ENCODE data around the gene MDGA2.

Gene MDGA2

DNA sequence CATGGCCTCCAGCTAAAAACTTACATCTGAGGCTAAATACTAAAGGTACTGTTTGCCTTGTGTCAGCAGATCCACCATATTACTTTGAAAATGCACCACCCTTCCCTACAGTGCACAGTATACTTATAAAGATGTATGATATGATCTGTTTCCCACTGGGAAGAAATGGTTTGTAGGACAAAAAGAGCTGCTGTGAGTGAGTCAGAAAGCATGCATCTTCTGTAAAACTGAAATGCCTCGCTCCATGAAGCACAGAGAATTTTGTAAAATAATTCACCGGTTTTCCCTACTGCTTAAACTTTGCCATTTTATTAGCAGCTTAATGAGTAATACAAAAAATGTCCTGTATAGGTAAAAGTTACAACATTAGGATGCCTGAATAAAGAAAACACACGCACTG is 68.8 kb downstream of the MDGA2 start:
- no peak for DNase-seq

- DNase-seq = no peak
These were observed 78.5 kb downstream of the MDGA2 start for GRCh38 chr14:47596860-47597259.

DNA sequence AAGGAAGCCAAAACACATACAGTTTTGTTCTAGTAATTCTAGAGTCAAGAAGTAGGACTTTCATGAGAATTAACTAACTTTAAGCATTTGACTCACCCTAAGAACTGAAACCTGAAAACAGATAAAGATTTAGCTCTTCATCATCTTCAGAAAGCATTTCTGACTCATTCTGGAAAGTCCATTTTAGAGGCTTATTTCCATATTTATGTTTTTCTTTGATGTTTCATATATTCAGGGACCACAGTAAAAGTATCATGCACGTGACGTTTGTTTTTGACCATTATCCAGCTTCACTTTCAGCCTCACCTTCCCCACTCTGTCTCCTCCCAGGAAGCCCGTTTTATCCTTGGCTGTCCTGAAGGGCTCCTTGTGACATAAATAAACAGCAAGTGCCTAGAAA is 79.2 kb downstream of the MDGA2 start:
- DNase-seq = no peak

GRCh38 chr14:47595552-47595951 is 79.9 kb downstream of the MDGA2 start:
- no peak for DNase-seq

DNA sequence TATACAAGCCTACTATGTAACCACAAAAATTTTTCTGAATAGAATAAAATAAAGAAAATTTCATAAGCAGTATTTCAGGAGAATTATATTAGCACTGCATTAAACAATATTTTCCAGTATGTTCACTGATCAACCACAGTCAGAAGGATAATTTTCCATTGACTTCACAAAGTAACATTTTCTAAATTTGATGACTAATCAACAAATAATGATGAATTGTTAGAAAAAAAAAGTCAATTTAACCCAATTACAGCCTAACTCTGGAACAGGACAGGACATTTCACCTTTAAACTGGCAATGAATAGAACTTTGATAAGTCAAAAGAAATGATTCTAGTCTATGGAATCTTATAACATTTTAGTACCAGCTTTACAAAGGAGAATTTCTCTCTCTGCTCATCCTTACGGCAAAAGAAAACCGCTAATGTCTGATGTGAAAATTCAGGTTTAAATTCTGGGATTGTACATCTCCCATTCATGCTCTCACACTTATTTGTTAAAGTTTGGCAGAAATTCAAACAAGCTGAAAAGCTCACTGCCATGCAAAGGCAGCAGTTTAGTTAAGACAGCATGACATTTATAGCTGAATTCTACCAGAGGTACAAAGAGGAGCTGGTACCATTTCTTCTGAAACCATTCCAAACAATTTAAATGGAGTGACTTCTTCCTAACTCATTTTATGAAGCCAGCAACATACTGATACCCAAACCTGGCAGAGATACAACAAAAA is 84.5 kb downstream of the MDGA2 start:
- no peak for DNase-seq

- DNase-seq = no peak
These were observed 90.0 kb downstream of the MDGA2 start for GRCh38 chr14:47585447-47585846.

DNA sequence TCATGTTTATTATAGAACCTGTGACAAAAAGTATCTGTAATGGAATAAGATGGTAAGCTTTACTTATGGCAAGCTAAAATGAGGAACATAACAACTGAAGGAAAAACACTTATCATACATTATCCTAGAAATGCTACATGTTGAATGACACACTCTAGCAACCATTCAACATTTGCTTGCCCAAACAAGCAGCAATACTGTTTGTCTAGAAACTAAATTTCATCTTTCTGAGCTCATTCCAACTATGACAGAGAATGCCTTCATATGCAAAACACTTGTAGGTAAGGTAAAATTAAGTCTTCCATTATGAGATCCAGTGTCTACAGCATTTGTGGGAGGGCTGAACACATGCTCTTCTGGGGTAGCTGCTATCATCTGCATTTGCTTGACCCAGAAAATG is 108.1 kb downstream of the MDGA2 start:
- no peak for DNase-seq

- DNase-seq = no peak
These were observed 117.5 kb downstream of the MDGA2 start for GRCh38 chr14:47557894-47558293.

DNA sequence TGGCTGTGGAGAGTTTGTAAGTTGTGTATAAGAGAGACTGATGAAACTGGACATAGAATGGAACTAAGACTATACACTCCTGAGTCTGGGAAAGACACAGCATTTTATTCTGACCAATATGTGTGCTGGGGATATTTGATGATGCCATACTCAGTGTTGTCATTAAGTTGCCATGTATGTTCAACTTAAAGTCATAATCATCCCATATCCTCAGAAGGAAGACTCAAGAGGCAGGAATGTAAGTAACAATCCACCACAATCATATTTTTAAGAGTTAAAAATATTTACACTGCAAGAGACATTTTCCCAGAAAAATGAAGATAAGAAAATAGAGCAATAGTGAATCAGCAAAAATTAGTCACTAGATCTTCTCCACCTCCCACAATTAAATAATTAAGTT is 120.1 kb downstream of the MDGA2 start:
- no peak for DNase-seq

DNA sequence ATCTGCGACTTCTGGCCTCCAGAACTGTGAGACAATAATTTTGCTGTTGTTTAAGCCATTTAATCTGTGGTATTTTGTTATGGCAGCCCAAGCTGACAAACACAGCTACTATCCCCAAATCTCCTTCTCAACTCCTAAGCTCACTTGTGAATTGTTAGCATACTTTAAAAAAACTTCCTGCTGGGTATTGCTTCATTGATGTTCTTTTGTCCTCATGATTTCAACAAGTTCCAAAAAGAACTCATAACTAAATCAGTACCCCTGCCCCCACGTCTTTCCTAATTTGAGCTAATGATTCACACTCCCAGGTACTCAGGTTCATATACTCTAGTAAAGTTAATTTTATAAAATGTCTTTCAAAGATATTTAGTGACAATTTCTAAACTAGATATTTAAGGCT is 125.5 kb downstream of the MDGA2 start:
- DNase-seq = no peak

- DNase-seq = no peak
These were observed 131.9 kb downstream of the MDGA2 start for GRCh38 chr14:47543459-47543858.

GRCh38 chr14:47541662-47542061 is 133.7 kb downstream of the MDGA2 start:
- no peak for DNase-seq

GRCh38 chr14:47539031-47539461 is 136.4 kb downstream of the MDGA2 start:
- DNase-seq = no peak

- DNase-seq = no peak
These were observed 139.1 kb downstream of the MDGA2 start for GRCh38 chr14:47536341-47536740.

GRCh38 chr14:47526591-47527244 is 148.7 kb downstream of the MDGA2 start:
- DNase-seq = no peak

DNA sequence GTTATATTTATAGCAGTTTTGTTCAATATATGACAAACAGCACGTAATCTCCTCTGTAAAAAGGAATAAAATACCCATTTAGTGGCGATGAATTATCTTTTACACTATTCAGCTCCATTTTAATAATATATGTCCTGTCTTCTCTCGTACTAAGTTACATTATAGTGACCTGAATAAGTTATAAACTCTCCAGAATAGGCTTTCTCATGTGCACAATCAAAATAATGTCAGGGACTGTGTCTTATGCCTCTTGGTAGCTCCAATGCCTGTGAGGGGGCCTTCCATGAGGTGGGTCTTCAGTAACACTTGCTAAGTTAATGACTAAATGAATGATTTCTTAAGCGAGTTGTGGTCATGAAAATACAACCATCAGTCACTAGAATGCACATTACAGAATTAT is 150.9 kb downstream of the MDGA2 start:
- DNase-seq = no peak

DNA sequence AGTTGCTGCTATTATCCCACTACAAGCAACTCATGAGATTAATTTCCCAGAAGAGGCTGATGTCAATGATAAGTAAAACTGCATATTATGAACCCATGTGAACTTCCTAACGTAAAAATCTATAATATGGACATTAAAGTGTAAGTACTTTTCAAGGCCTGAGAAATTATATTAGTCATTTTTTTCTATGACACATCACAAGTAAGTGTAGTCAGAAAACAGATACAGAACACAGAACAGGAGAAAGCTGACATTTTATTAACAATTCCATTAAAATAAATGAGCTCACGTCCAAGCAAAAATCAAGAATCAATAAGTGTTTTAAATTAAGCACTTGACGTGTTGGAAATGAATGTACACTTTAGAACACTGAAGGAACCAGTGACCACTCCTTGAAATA is 155.0 kb downstream of the MDGA2 start:
- DNase-seq = no peak

GRCh38 chr14:47511829-47512228 is 163.6 kb downstream of the MDGA2 start:
- DNase-seq = no peak

GRCh38 chr14:47509957-47510356 is 165.4 kb downstream of the MDGA2 start:
- DNase-seq = no peak

DNA sequence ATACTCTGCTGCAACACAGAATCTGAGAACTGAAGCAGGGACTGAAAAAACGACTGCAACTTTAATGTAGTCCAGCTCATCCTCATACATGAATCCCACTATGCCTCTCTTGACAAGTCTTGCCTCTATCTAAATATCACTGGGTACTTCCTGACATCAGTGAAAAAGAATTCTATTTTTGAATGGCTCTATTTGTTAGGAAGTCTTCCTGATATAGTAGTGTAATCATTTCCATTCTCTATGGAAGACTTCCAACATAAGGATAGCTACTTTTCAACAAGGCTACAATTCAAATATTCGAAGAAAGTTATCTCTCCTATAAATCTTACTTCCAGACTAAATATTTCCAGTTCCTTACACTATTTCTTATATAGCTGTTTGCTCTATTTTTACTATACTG is 167.5 kb downstream of the MDGA2 start:
- DNase-seq = no peak

GRCh38 chr14:47500369-47500768 is 175.0 kb downstream of the MDGA2 start:
- DNase-seq = no peak

DNA sequence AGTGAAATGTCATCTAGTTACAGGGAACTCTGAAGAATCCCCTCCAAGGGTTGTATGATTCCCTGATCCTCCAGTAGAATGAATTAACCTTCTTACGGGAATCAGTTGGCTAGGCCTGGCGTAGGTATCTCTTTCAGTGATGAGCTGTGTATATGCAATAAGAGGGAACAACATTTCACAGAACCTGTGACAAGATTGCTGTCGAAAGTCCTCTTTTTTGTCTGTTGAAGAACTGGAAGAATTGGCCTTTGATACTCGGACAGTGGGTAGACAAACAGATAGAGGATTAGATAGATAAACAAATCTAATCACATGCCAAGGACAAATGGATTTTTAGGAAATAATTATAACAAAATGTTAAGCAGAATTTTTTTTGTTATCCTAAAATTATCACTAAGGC is 184.6 kb downstream of the MDGA2 start:
- no peak for DNase-seq

DNA sequence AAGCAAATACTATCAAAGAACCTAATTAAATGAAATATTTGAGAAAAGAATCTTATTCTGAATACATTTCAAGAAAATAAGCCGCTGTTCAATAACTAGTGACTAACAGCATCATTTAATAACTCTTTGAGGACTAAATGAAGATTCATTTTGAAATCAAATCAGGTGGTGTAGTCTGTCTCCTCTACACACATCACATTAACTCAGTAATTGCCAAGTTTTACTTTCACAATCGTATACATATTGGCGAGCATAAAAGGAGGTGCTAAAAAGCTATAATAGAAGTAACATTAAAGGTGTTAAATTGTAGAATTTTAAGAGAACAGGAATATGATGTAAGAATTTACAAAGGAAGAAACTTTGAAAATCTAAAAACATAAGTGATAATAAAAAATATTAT is 185.1 kb downstream of the MDGA2 start:
- DNase-seq = no peak

DNA sequence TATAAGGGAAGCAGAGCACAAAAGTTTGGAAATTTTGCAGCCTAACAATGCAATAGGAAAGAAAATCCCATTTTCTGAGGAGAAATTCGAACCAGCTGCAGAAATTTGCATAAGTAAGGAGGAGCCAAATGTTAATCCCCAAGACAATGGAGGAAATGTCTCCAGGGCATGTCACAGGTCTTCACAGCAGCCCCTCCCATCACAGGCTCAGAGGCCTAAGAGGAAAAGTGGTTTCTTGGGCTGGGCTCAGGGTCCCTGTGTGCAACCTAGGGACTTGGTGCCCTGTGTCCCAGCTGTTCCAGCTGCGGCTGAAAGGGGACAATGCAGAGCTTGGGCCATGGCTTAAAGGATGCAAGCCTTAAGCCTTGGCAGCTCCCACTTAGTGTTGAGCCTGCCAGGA is 190.0 kb downstream of the MDGA2 start:
- no peak for DNase-seq

GRCh38 chr14:47483449-47483848 is 192.0 kb downstream of the MDGA2 start:
- no peak for DNase-seq

All from SIG-M5 (cell line).